Stimulated activated CD4-positive, alpha-beta T cell treated with anti-CD3 and anti-CD28 coated beads, Interleukin-12 subunit alpha, Interleukin-12 subunit beta, amount 100 ng/mL, for 24 hours (primary cell): ENCODE data around the gene ANXA1.

Experiments used
- DNase-seq, 2 experiments: peaks; one replicate each; pipeline ENCODE4 v3.0.0-alpha.2; 2020; ENCODE audit warnings: low read depth in 2 of 2

The ANXA1 gene

GRCh38 chr9:73151653-73152542 lies at the start of gene ANXA1:
ANXA1 (plus strand) TSS chr9:73151865; CDS start chr9:73158536, 6,671 bp downstream.
- DNase-seq = no peak

- DNase-seq = no peak
These were observed 47.3 kb upstream of the ANXA1 start for GRCh38 chr9:73104342-73104741.

GRCh38 chr9:73104921-73105320 lies 46.7 kb upstream of the ANXA1 start:
- no peak for DNase-seq

- peak; percentile 30 to 32 for DNase-seq
These were observed 44.1 kb upstream of the ANXA1 start for GRCh38 chr9:73107489-73108069.

GRCh38 chr9:73114058-73114457 lies 37.6 kb upstream of the ANXA1 start:
- DNase-seq = no peak

GRCh38 chr9:73114958-73115357 lies 36.7 kb upstream of the ANXA1 start:
- DNase-seq = no peak

- DNase-seq = no peak
These were observed 35.6 kb upstream of the ANXA1 start for GRCh38 chr9:73116031-73116430.

- no peak for DNase-seq
These were observed 34.8 kb upstream of the ANXA1 start for GRCh38 chr9:73116880-73117279.

- no peak for DNase-seq
These were observed 33.4 kb upstream of the ANXA1 start for GRCh38 chr9:73118286-73118685.

GRCh38 chr9:73118898-73119554 lies 32.6 kb upstream of the ANXA1 start:
- no peak for DNase-seq

- DNase-seq = no peak
These were observed 30.2 kb upstream of the ANXA1 start for GRCh38 chr9:73121375-73121935.

GRCh38 chr9:73125651-73126050 lies 26.0 kb upstream of the ANXA1 start:
- DNase-seq = no peak

- DNase-seq = no peak
These were observed 21.6 kb upstream of the ANXA1 start for GRCh38 chr9:73129941-73130685.

- no peak for DNase-seq
These were observed 20.2 kb upstream of the ANXA1 start for GRCh38 chr9:73131461-73131860.

GRCh38 chr9:73132034-73132776 lies 19.5 kb upstream of the ANXA1 start:
- DNase-seq = peak; percentile 35 to 36

GRCh38 chr9:73133022-73133651 lies 18.5 kb upstream of the ANXA1 start:
- DNase-seq = no peak

GRCh38 chr9:73133921-73134407 lies 17.7 kb upstream of the ANXA1 start:
- no peak for DNase-seq

- no peak for DNase-seq
These were observed 16.3 kb upstream of the ANXA1 start for GRCh38 chr9:73135394-73135793.

GRCh38 chr9:73137286-73137899 lies 14.3 kb upstream of the ANXA1 start:
- DNase-seq = no peak

- no peak for DNase-seq
These were observed 13.8 kb upstream of the ANXA1 start for GRCh38 chr9:73137914-73138313.
